Liver (tissue), 9 donors: ENCODE results near the gene MADD. TPM values are rescaled to one million over a fixed set of nuclear protein-coding genes. Genes with fewer than 3 reads are reported as not detected.

Experiments used
- DNase-seq: peaks from one replicate; pipeline ENCODE4 v3.0.0-alpha.2; 2017; ENCODE audit warnings: low spot score
- H3K27ac ChIP-seq, 2 donors: one replicate each; pipeline ENCODE4 v1.7.0; 2013; ENCODE audit warnings: inconsistent platforms in 2 of 2, low read length in 2 of 2, control low read depth in 1 of 2, low read depth in 1 of 2, mild to moderate bottlenecking in 1 of 2
- H3K27me3 ChIP-seq, 4 donors: one replicate each; pipeline versions ENCODE4 v1.6.1 to v1.7.0; 2013; ENCODE audit warnings: low read length in 3 of 4, inconsistent platforms in 1 of 4, mild to moderate bottlenecking in 1 of 4, moderate library complexity in 1 of 4; ENCODE audit not compliant: control insufficient read depth in 4 of 4, insufficient read depth in 4 of 4
- H3K36me3 ChIP-seq, 4 donors: one replicate each; pipeline versions ENCODE4 v1.6.1 to v1.7.0; 2013; ENCODE audit warnings: low read length in 3 of 4, mild to moderate bottlenecking in 3 of 4, low read depth in 1 of 4, moderate library complexity in 1 of 4; ENCODE audit not compliant: control insufficient read depth in 4 of 4, insufficient read depth in 3 of 4
- H3K4me1 ChIP-seq, 4 donors: one replicate each; pipeline versions ENCODE4 v1.6.1 to v1.7.0; 2013; ENCODE audit warnings: low read length in 3 of 4, mild to moderate bottlenecking in 3 of 4, moderate library complexity in 1 of 4; ENCODE audit not compliant: control insufficient read depth in 4 of 4, insufficient read depth in 4 of 4
- H3K4me3 ChIP-seq, 3 donors: one replicate each; pipeline versions ENCODE4 v1.6.1 to v1.7.0; 2013; ENCODE audit warnings: low read length in 3 of 3, control low read depth in 1 of 3, low read depth in 1 of 3, mild to moderate bottlenecking in 1 of 3
- H3K9ac ChIP-seq, 2 donors: one replicate each; pipeline ENCODE4 v1.7.0; 2013; ENCODE audit warnings: low read length in 2 of 2, mild to moderate bottlenecking in 2 of 2, moderate library complexity in 2 of 2, control low read depth in 1 of 2, low read depth in 1 of 2
- H3K9me3 ChIP-seq, 4 donors: one replicate each; pipeline versions ENCODE4 v1.6.1 to v1.7.0; 2013; ENCODE audit warnings: low read length in 3 of 4; ENCODE audit not compliant: control insufficient read depth in 4 of 4
- ATF3 ChIP-seq: IDR thresholded peaks from 2 replicates; pipeline ENCODE4 v1.6.1; 2016; ENCODE audit warnings: antibody characterized with exemption
- CTCF ChIP-seq: fragments of 150-350 bp; IDR thresholded peaks from 2 replicates; pipeline ENCODE4 v1.5.1; 2017; ENCODE audit warnings: improper control_type of control experiment, low read depth, low read length; ENCODE audit not compliant: missing input control
- EGR1 ChIP-seq, 2 donors: IDR thresholded peaks; 2 replicates each; pipeline ENCODE4 v1.6.1; 2016 to 2018; ENCODE audit warnings: antibody characterized with exemption in 2 of 2, low read depth in 2 of 2
- FOXA1 ChIP-seq: IDR thresholded peaks from 2 replicates; pipeline ENCODE4 v1.6.1; 2016; ENCODE audit warnings: antibody characterized with exemption
- FOXA2 ChIP-seq: IDR thresholded peaks from 2 replicates; pipeline ENCODE4 v1.6.1; 2016; ENCODE audit warnings: antibody characterized with exemption
- GABPA ChIP-seq, 2 donors: IDR thresholded peaks in 1 of 2; conservative IDR thresholded peaks in 1 of 2; 2 replicates each; pipeline ENCODE4 v1.6.1; 2016; ENCODE audit warnings: antibody characterized with exemption in 2 of 2, mild to moderate bottlenecking in 1 of 2, moderate library complexity in 1 of 2
- HNF4A ChIP-seq, 2 donors: conservative IDR thresholded peaks; 2 replicates each; pipeline ENCODE4 v1.6.1; 2016; ENCODE audit warnings: antibody characterized with exemption in 2 of 2, mild to moderate bottlenecking in 2 of 2
- HNF4G ChIP-seq: IDR thresholded peaks from 2 replicates; pipeline ENCODE4 v1.6.1; 2016; ENCODE audit warnings: antibody characterized with exemption
- JUND ChIP-seq, 2 donors: IDR thresholded peaks; 2 replicates each; pipeline ENCODE4 v1.6.1; 2016; ENCODE audit warnings: antibody characterized with exemption in 2 of 2
- MAX ChIP-seq: IDR thresholded peaks from 2 replicates; pipeline ENCODE4 v1.6.1; 2016; ENCODE audit warnings: antibody characterized with exemption
- NR2F2 ChIP-seq: IDR thresholded peaks from 2 replicates; pipeline ENCODE4 v1.6.1; 2016; ENCODE audit warnings: antibody characterized with exemption
- RAD21 ChIP-seq, 2 donors: IDR thresholded peaks; 2 replicates each; pipeline ENCODE4 v1.6.1; 2016; ENCODE audit warnings: antibody characterized with exemption in 2 of 2, mild to moderate bottlenecking in 2 of 2
- REST ChIP-seq: IDR thresholded peaks from 2 replicates; pipeline ENCODE4 v1.6.1; 2016; ENCODE audit warnings: antibody characterized with exemption, mild to moderate bottlenecking
- RXRA ChIP-seq, 2 donors: IDR thresholded peaks; 2 replicates each; pipeline ENCODE4 v1.6.1; 2017 to 2018; ENCODE audit warnings: antibody characterized with exemption in 2 of 2, mild to moderate bottlenecking in 1 of 2
- SP1 ChIP-seq: IDR thresholded peaks from 2 replicates; pipeline ENCODE4 v1.6.1; 2018; ENCODE audit warnings: antibody characterized with exemption, mild to moderate bottlenecking
- TAF1 ChIP-seq: conservative IDR thresholded peaks from 2 replicates; pipeline ENCODE4 v1.6.1; 2016; ENCODE audit warnings: antibody characterized with exemption, mild to moderate bottlenecking
- YY1 ChIP-seq: IDR thresholded peaks from 2 replicates; pipeline ENCODE4 v1.6.1; 2016; ENCODE audit warnings: antibody characterized with exemption, mild to moderate bottlenecking
- ZBTB33 ChIP-seq: IDR thresholded peaks from 2 replicates; pipeline ENCODE4 v1.6.1; 2016; ENCODE audit warnings: antibody characterized with exemption
- WGBS: extraction: QIAGEN DNeasy Blood & Tissue Kit; methylation state at CpG from one replicate; pipeline ENCODE4 v1.1.7; 2013; 5-methylcytosine and 5-hydroxymethylcytosine counted together
- polyA plus RNA-seq, 2 donors: library from polyadenylated mRNA; stranded (reverse) in 1 of 2; unstranded in 1 of 2; fragments of 200-250 nt in 1 of 2; fragments of >200 nt in 1 of 2; fragmentation: Nextera tagmentation in 1 of 2; extraction: Ambion mirVana in 1 of 2; gene quantifications; one replicate each; pipeline versions ENCODE4 v1.2.1 to v1.2.3, GENCODE V29; 2013 to 2015
- total RNA-seq, 2 donors: library from RNA; depleted of rRNA; stranded (reverse); fragments of >200 nt; gene quantifications; one replicate each; pipeline ENCODE4 v1.2.3, GENCODE V29; 2014
- donor health status: healthy.
- donor health status: healthy.
- donor health status: healthy.
- donor health status: healthy.
- donor health status: healthy.

MADD gene
- total and polyA plus RNA-seq, 4 donors = 9.9 to 20.5 (median 11.1) TPM

GRCh38 chr11:47324520-47324919 lies 54.6 kb downstream of the MADD start (continued):
- no peak for TF ChIP-seq REST
- no peak for TF ChIP-seq RXRA (IDR thresholded peaks at IDR 0.05)
- TF ChIP-seq NR2F2 = no peak
- TF ChIP-seq ATF3 = no peak
- TF ChIP-seq HNF4A (conservative IDR thresholded peaks at IDR 0.05) = no peak
- TF ChIP-seq FOXA1 = no peak
- no peak for TF ChIP-seq HNF4G
- no peak for TF ChIP-seq YY1

GRCh38 chr11:47325271-47326041 lies 55.5 kb downstream of the MADD start:
- Histone ChIP-seq H3K4me3 (no peak overlapping the region), H3K9ac (no peak overlapping the region), H3K36me3 (peaks cover 18 to 56% (median 30%) of the 10 kb centered on the region in 4 donors), H3K4me1 (no peaks in the 10 kb centered on the region), H3K27ac (no peak overlapping the region), H3K27me3 (no peaks in the 10 kb centered on the region), H3K9me3 (no peaks in the 10 kb centered on the region)
- peak; percentile 34 for DNase-seq
- no peak for TF ChIP-seq ATF3
- no peak for TF ChIP-seq TAF1
- no peak for TF ChIP-seq FOXA2
- no peak for TF ChIP-seq GABPA (IDR thresholded peaks at IDR 0.05 in 1 of 2, conservative IDR thresholded peaks at IDR 0.05 in 1 of 2)
- TF ChIP-seq NR2F2 = no peak
- no peak for TF ChIP-seq MAX
- TF ChIP-seq JUND (IDR thresholded peaks at IDR 0.05) = no peak
- TF ChIP-seq YY1 = no peak
- no peak for TF ChIP-seq CTCF
- no peak for TF ChIP-seq SP1
- no peak for TF ChIP-seq FOXA1
- TF ChIP-seq ZBTB33 = no peak
- TF ChIP-seq REST = no peak
- no peak for TF ChIP-seq EGR1 (IDR thresholded peaks at IDR 0.05; ENCODE audit: low read depth in 2 of 2)
- no peak for TF ChIP-seq RAD21 (IDR thresholded peaks at IDR 0.05)
- no peak for TF ChIP-seq HNF4G
- WGBS = 80% methylated on average over 15 of the region's 15 CpGs
